ENCODE measurements around the gene CTXND1.

CTXND1 gene

DNA sequence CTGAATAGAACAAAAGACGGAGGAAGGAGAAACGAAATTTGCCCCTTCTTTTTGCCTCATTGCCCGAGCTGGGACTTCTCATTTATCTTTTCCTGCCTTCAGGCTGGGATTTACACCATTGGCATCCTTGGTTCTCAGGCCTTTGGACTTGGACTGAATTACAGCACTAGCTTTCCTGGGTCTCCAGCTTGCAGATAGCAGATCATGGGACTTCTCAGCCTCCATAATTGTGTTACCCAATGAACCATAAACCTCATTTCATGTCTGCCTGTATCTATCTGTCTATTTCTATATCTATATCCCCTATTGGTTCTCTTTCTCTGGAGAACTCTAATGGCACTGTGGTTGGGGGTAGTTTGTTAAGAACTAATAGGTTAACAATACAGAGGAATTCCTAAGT lies 31.5 kb upstream of the CTXND1 start:
- no peaks in the 10 kb centered on the region for H3K4me1 ChIP-seq (ENCODE audit: low read length)

DNA sequence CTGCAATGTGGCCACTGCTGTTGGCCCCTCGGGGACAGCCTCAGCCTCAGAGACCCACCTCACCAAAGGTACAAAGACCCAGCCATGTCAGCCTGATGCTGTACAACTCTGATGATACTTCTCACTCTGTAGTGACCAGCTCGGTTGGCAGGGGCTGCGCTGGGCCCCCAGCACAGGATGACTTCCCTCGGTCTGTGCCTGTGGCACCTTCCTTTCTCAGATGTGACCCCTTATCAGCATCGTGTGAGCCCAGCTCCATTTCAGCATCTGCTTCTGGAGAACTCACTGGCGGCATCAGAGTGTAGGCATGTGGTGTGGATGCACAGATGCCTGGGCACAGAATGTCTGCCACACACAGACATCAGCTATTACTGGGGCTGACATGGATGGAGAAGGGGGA lies 25.1 kb upstream of the CTXND1 start:
- H3K4me1 ChIP-seq (ENCODE audit: low read length): peaks cover 16% of the 10 kb centered on the region
- no peak overlapping the region for H3K9ac ChIP-seq (ENCODE audit: low read length)
- no peaks in the 10 kb centered on the region for H3K79me2 ChIP-seq (ENCODE audit: low read length)
- TF ChIP-seq EZH2phosphoT487 (IDR thresholded peaks at IDR 0.05; ENCODE audit: low read depth): no peak
- TF ChIP-seq, protein P1, sequence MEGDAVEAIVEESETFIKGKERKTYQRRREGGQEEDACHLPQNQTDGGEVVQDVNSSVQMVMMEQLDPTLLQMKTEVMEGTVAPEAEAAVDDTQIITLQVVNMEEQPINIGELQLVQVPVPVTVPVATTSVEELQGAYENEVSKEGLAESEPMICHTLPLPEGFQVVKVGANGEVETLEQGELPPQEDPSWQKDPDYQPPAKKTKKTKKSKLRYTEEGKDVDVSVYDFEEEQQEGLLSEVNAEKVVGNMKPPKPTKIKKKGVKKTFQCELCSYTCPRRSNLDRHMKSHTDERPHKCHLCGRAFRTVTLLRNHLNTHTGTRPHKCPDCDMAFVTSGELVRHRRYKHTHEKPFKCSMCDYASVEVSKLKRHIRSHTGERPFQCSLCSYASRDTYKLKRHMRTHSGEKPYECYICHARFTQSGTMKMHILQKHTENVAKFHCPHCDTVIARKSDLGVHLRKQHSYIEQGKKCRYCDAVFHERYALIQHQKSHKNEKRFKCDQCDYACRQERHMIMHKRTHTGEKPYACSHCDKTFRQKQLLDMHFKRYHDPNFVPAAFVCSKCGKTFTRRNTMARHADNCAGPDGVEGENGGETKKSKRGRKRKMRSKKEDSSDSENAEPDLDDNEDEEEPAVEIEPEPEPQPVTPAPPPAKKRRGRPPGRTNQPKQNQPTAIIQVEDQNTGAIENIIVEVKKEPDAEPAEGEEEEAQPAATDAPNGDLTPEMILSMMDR (IDR thresholded peaks at IDR 0.05; ENCODE audit: low read depth, low read length): no peak
- no peak overlapping the region for H3K4me3 ChIP-seq (ENCODE audit: low read length)
- H3K36me3 ChIP-seq (replicated peaks; ENCODE audit: low read depth, low read length): no peaks in the 10 kb centered on the region
- H4K20me1 ChIP-seq (ENCODE audit: insufficient read depth, low read length): no peaks in the 10 kb centered on the region
- no peak overlapping the region for H2AFZ ChIP-seq (ENCODE audit: low read depth, low read length)
- no peak overlapping the region for H3K4me2 ChIP-seq (ENCODE audit: low read length)
- no peak overlapping the region for H3K27ac ChIP-seq (ENCODE audit: low read length)
- peaks cover 7% of the 10 kb centered on the region for H3K27me3 ChIP-seq (ENCODE audit: low read depth, low read length)
- H3K9me3 ChIP-seq (ENCODE audit: insufficient read depth, low read length): no peaks in the 10 kb centered on the region

More for the DNA sequence above, 31.5 kb upstream of the CTXND1 start:
- Histone ChIP-seq H3K4me2 (ENCODE audit: low read length) (no peak overlapping the region), H2AFZ (ENCODE audit: low read depth, low read length) (no peak overlapping the region), H4K20me1 (ENCODE audit: insufficient read depth, low read length) (no peaks in the 10 kb centered on the region), H3K36me3 (replicated peaks; ENCODE audit: low read depth, low read length) (no peaks in the 10 kb centered on the region), H3K4me3 (ENCODE audit: low read length) (no peak overlapping the region), H3K79me2 (ENCODE audit: low read length) (no peaks in the 10 kb centered on the region), H3K9ac (ENCODE audit: low read length) (no peak overlapping the region), H3K27me3 (ENCODE audit: low read depth, low read length) (peaks cover 13% of the 10 kb centered on the region), H3K27ac (ENCODE audit: low read length) (no peak overlapping the region), H3K9me3 (ENCODE audit: insufficient read depth, low read length) (no peaks in the 10 kb centered on the region)
- TF ChIP-seq, protein P1 (IDR thresholded peaks at IDR 0.05; ENCODE audit: low read depth, low read length): no peak
- no peak for TF ChIP-seq EZH2phosphoT487 (IDR thresholded peaks at IDR 0.05; ENCODE audit: low read depth)

DNA sequence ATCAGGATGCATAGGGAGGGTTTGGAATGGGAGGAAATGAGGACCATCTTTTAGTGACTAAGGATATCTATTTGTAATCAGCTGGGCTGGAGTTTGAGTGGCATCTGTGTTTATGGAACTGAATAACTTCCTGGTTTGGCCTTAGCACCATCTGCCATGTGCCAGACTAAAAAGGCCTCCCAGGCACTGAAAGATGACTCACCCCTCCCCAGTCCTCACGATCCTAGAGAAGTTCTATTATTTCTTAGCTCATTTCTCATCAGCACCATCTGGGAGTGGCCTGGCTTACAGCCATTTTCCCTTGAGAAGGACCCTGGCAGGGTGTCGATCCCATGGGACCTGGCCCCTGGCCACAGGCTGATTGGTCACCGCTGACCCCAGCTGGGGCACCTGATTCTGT lies 23.9 kb upstream of the CTXND1 start:
- no peak overlapping the region for H3K4me3 ChIP-seq (ENCODE audit: low read length)
- H3K27me3 ChIP-seq (ENCODE audit: low read depth, low read length): peaks cover 19% of the 10 kb centered on the region
- H3K27ac ChIP-seq (ENCODE audit: low read length): no peak overlapping the region
- H3K36me3 ChIP-seq (replicated peaks; ENCODE audit: low read depth, low read length): no peaks in the 10 kb centered on the region
- H3K9me3 ChIP-seq (ENCODE audit: insufficient read depth, low read length): no peaks in the 10 kb centered on the region
- TF ChIP-seq, protein P1 (IDR thresholded peaks at IDR 0.05; ENCODE audit: low read depth, low read length): no peak
- TF ChIP-seq EZH2phosphoT487 (IDR thresholded peaks at IDR 0.05; ENCODE audit: low read depth): no peak
- H3K4me1 ChIP-seq (ENCODE audit: low read length): peaks cover 16% of the 10 kb centered on the region
- H2AFZ ChIP-seq (ENCODE audit: low read depth, low read length): no peak overlapping the region
- H3K9ac ChIP-seq (ENCODE audit: low read length): no peak overlapping the region
- no peaks in the 10 kb centered on the region for H4K20me1 ChIP-seq (ENCODE audit: insufficient read depth, low read length)
- no peaks in the 10 kb centered on the region for H3K79me2 ChIP-seq (ENCODE audit: low read length)
- no peak overlapping the region for H3K4me2 ChIP-seq (ENCODE audit: low read length)

DNA sequence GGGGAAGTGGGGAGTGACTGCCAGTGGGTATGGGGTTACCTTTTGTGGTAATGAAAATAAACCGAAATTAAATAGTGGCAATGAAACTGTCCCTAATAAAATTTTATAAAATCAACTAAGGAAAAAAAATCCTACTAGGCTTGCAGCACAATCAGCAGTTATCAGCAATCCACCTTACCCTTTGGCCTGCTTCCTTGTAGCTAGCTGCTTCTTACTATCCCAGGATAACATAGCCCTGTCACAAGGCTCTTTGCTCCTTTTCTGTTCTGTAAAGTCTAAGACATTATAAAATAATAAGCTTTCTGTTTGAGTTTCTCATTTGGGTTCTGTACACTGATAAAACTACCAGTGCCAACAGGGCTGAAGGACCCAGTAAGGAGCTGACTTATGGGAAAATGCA lies 23.0 kb upstream of the CTXND1 start:
- no peaks in the 10 kb centered on the region for H3K36me3 ChIP-seq (replicated peaks; ENCODE audit: low read depth, low read length)
- no peaks in the 10 kb centered on the region for H4K20me1 ChIP-seq (ENCODE audit: insufficient read depth, low read length)
- TF ChIP-seq, protein P1 (IDR thresholded peaks at IDR 0.05; ENCODE audit: low read depth, low read length): no peak
- no peak for TF ChIP-seq EZH2phosphoT487 (IDR thresholded peaks at IDR 0.05; ENCODE audit: low read depth)
- H3K9me3 ChIP-seq (ENCODE audit: insufficient read depth, low read length): no peaks in the 10 kb centered on the region
- no peak overlapping the region for H2AFZ ChIP-seq (ENCODE audit: low read depth, low read length)
- H3K27me3 ChIP-seq (ENCODE audit: low read depth, low read length): peaks cover 28% of the 10 kb centered on the region
- H3K27ac ChIP-seq (ENCODE audit: low read length): no peak overlapping the region
- no peak overlapping the region for H3K4me3 ChIP-seq (ENCODE audit: low read length)
- H3K9ac ChIP-seq (ENCODE audit: low read length): no peak overlapping the region
- H3K79me2 ChIP-seq (ENCODE audit: low read length): no peaks in the 10 kb centered on the region
- H3K4me2 ChIP-seq (ENCODE audit: low read length): no peak overlapping the region
- peaks cover 16% of the 10 kb centered on the region for H3K4me1 ChIP-seq (ENCODE audit: low read length)
